Peyer's patch (tissue), 4 donors: ENCODE data around the gene NIPSNAP2.
"Not testable (repeated sequence)": the region's sequence is repeated elsewhere in the genome, so short reads cannot be mapped to it uniquely, and the experiment has no call there.

Experiments used
- POLR2A ChIP-seq, 2 donors: fragments of 450-650 bp; IDR thresholded peaks; one replicate each; pipeline ENCODE4 v1.5.1; 2017; ENCODE audit warnings: antibody characterized with exemption in 2 of 2, mild to moderate bottlenecking in 2 of 2, moderate library complexity in 2 of 2
- TF ChIP-seq, protein P1 (sequence below), 6 experiments: fragments of 450-650 bp in 4 of 6; fragments of 200-600 bp in 2 of 6; sonication (generic) in 1 of 6; IDR thresholded peaks; one replicate each; pipeline ENCODE4 v1.5.1; 2017 to 2019; ENCODE audit warnings: antibody characterized with exemption in 6 of 6, mild to moderate bottlenecking in 3 of 6, moderate library complexity in 1 of 6

DNA sequence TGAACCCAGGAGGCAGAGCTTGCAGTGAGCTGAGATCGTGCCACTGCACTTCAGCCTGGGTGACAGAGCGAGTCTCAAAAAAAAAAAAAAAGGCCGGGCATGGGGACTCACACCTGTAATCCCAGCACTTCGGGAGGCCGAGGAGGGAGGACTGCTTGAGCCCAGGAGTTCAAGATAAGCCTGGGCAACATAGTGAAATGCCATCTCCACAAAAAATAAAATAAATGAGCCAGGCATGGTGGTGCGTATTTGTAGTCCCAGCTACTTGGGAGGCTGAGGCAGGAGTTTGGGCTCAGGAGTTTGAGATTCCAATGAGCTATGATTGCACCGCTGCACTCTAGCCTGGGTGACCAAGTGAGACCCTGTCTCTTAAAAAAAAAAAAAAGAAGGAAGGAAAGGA, 68.2 kb downstream of the NIPSNAP2 start:
- TF ChIP-seq, protein P1, sequence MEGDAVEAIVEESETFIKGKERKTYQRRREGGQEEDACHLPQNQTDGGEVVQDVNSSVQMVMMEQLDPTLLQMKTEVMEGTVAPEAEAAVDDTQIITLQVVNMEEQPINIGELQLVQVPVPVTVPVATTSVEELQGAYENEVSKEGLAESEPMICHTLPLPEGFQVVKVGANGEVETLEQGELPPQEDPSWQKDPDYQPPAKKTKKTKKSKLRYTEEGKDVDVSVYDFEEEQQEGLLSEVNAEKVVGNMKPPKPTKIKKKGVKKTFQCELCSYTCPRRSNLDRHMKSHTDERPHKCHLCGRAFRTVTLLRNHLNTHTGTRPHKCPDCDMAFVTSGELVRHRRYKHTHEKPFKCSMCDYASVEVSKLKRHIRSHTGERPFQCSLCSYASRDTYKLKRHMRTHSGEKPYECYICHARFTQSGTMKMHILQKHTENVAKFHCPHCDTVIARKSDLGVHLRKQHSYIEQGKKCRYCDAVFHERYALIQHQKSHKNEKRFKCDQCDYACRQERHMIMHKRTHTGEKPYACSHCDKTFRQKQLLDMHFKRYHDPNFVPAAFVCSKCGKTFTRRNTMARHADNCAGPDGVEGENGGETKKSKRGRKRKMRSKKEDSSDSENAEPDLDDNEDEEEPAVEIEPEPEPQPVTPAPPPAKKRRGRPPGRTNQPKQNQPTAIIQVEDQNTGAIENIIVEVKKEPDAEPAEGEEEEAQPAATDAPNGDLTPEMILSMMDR (IDR thresholded peaks at IDR 0.05): not testable (repeated sequence)
- not testable (repeated sequence) for TF ChIP-seq POLR2A (IDR thresholded peaks at IDR 0.05)
